Measurements from ENCODE around the gene PAN2.

Gene PAN2

DNA sequence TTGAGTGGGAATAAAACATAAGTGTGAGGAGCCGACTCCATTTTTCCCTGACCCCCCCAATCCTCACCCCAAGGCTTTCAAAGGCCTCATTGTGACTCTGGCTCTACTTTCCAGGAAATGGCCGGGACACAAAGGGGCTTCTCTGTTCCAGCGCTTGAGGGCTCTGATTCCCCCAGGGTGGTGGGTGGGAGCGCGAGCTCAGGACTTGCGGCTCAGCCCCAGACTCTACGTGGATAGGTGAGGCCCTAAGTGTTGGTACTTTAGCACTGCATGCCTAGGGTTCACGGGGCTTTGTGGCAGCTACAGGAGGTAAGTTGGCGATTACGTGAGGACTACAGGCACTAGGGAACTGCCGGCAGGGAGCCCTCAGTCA, 18.6 kb downstream of the PAN2 start:
- TF ChIP-seq, protein P1, sequence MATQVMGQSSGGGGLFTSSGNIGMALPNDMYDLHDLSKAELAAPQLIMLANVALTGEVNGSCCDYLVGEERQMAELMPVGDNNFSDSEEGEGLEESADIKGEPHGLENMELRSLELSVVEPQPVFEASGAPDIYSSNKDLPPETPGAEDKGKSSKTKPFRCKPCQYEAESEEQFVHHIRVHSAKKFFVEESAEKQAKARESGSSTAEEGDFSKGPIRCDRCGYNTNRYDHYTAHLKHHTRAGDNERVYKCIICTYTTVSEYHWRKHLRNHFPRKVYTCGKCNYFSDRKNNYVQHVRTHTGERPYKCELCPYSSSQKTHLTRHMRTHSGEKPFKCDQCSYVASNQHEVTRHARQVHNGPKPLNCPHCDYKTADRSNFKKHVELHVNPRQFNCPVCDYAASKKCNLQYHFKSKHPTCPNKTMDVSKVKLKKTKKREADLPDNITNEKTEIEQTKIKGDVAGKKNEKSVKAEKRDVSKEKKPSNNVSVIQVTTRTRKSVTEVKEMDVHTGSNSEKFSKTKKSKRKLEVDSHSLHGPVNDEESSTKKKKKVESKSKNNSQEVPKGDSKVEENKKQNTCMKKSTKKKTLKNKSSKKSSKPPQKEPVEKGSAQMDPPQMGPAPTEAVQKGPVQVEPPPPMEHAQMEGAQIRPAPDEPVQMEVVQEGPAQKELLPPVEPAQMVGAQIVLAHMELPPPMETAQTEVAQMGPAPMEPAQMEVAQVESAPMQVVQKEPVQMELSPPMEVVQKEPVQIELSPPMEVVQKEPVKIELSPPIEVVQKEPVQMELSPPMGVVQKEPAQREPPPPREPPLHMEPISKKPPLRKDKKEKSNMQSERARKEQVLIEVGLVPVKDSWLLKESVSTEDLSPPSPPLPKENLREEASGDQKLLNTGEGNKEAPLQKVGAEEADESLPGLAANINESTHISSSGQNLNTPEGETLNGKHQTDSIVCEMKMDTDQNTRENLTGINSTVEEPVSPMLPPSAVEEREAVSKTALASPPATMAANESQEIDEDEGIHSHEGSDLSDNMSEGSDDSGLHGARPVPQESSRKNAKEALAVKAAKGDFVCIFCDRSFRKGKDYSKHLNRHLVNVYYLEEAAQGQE (IDR thresholded peaks at IDR 0.05; ENCODE audit: low read depth) = no peak
- TF ChIP-seq EP300 (IDR thresholded peaks at IDR 0.05; ENCODE audit: borderline replicate concordance) (no peak), FOXM1 (IDR thresholded peaks at IDR 0.05; ENCODE audit: borderline replicate concordance, low read depth) (no peak), RAD21 (IDR thresholded peaks at IDR 0.05; ENCODE audit: low read depth) (no peak), EGR1 (IDR thresholded peaks at IDR 0.05) (no peak), NFIC (IDR thresholded peaks at IDR 0.05) (no peak), ZBTB7A (IDR thresholded peaks at IDR 0.05; ENCODE audit: low read depth) (no peak), MAX (IDR thresholded peaks at IDR 0.05) (no peak), TEAD4 (IDR thresholded peaks at IDR 0.05) (no peak), CREB1 (IDR thresholded peaks at IDR 0.05; ENCODE audit: low read depth) (no peak), YY1 (IDR thresholded peaks at IDR 0.05; ENCODE audit: low read depth) (no peak), TCF12 (IDR thresholded peaks at IDR 0.05; ENCODE audit: low read depth) (no peak), TAF1 (IDR thresholded peaks at IDR 0.05; ENCODE audit: low read depth) (no peak)
- TF ChIP-seq, protein P2, sequence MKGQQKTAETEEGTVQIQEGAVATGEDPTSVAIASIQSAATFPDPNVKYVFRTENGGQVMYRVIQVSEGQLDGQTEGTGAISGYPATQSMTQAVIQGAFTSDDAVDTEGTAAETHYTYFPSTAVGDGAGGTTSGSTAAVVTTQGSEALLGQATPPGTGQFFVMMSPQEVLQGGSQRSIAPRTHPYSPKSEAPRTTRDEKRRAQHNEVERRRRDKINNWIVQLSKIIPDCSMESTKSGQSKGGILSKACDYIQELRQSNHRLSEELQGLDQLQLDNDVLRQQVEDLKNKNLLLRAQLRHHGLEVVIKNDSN (IDR thresholded peaks at IDR 0.05) = no peak

DNA sequence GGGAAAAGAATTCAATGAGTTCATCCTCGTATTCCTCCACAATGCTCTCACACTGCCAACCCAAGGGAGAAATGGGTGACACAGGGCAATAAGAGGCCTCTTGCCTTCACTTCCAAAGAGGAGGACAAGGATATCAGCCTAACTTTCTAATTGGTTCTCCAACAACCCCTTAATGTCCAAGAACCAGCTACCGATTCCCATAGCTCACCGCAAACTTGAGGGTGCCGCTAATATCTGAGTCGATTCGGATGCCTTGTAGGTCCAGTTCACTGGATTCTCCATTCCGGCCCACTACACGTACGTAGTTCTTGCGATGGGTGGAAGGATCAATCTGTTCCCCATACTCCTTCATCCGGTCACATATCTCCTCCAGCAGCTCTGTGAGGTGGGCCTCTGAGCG, 22.8 kb downstream of the PAN2 start:
- TF ChIP-seq TCF12 (IDR thresholded peaks at IDR 0.05; ENCODE audit: low read depth) = no peak
- no peak for TF ChIP-seq EGR1 (IDR thresholded peaks at IDR 0.05)

DNA sequence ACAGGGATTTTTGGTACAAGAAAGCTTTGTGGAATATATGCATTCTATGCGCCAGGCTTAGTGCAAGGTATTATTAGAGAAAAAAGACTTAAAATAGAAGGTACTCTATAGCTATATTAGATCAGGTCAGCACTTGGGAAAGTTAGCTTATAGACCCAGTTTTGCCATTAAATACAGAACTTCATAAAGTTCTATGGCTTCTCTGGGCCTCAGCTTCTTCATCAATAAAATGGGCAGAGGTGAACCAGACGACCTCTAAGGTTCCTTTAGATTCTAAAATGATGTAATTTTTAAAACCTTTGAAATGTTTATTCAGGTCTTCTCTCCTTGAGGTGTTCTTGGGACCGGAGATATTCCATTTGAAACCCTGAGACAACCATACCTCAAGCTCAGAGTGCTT, 25.1 kb downstream of the PAN2 start:
- no peak for TF ChIP-seq NFIC (IDR thresholded peaks at IDR 0.05)
- no peak for TF ChIP-seq CREB1 (IDR thresholded peaks at IDR 0.05; ENCODE audit: low read depth)
- no peak for TF ChIP-seq EGR1 (IDR thresholded peaks at IDR 0.05)
- TF ChIP-seq, protein P1 (IDR thresholded peaks at IDR 0.05; ENCODE audit: low read depth) = no peak
- TF ChIP-seq YY1 (IDR thresholded peaks at IDR 0.05; ENCODE audit: low read depth) = no peak
- no peak for TF ChIP-seq EP300 (IDR thresholded peaks at IDR 0.05; ENCODE audit: borderline replicate concordance)
- TF ChIP-seq, protein P2 (IDR thresholded peaks at IDR 0.05) = no peak
- no peak for TF ChIP-seq ZBTB7A (IDR thresholded peaks at IDR 0.05; ENCODE audit: low read depth)

- TF ChIP-seq RAD21 (IDR thresholded peaks at IDR 0.05; ENCODE audit: low read depth) = no peak
- no peak for TF ChIP-seq TCF12 (IDR thresholded peaks at IDR 0.05; ENCODE audit: low read depth)
- no peak for TF ChIP-seq TAF1 (IDR thresholded peaks at IDR 0.05; ENCODE audit: low read depth)
- TF ChIP-seq EP300 (IDR thresholded peaks at IDR 0.05; ENCODE audit: borderline replicate concordance) = no peak
- TF ChIP-seq MAX (IDR thresholded peaks at IDR 0.05) = no peak
- TF ChIP-seq EGR1 (IDR thresholded peaks at IDR 0.05) = no peak
- TF ChIP-seq CREB1 (IDR thresholded peaks at IDR 0.05; ENCODE audit: low read depth) = no peak
- TF ChIP-seq FOXM1 (IDR thresholded peaks at IDR 0.05; ENCODE audit: borderline replicate concordance, low read depth) = no peak
- TF ChIP-seq ZBTB7A (IDR thresholded peaks at IDR 0.05; ENCODE audit: low read depth) = no peak
- TF ChIP-seq TEAD4 (IDR thresholded peaks at IDR 0.05) = no peak
Observed at GRCh38 chr12:56307221-56307965, 26.4 kb downstream of the PAN2 start.

GRCh38 chr12:56304872-56305590, 28.8 kb downstream of the PAN2 start:
- TF ChIP-seq, protein P2 (IDR thresholded peaks at IDR 0.05) = no peak
- TF ChIP-seq ZBTB7A (IDR thresholded peaks at IDR 0.05; ENCODE audit: low read depth) (no peak), CEBPB (IDR thresholded peaks at IDR 0.05) (no peak)

All from Ishikawa (cell line).